DLD1 (cell line): ENCODE results near the gene PKP4.
"Not testable (repeated sequence)": the region's sequence is repeated elsewhere in the genome, so short reads cannot be mapped to it uniquely, and the experiment has no call there.

Source experiments
- in situ Hi-C: cut with HindIII; loops from 2 replicates; pipeline ENCODE4 v1.10.0; 2017; ENCODE audit warnings: low sequenced_read_pairs

Gene PKP4, protein sequence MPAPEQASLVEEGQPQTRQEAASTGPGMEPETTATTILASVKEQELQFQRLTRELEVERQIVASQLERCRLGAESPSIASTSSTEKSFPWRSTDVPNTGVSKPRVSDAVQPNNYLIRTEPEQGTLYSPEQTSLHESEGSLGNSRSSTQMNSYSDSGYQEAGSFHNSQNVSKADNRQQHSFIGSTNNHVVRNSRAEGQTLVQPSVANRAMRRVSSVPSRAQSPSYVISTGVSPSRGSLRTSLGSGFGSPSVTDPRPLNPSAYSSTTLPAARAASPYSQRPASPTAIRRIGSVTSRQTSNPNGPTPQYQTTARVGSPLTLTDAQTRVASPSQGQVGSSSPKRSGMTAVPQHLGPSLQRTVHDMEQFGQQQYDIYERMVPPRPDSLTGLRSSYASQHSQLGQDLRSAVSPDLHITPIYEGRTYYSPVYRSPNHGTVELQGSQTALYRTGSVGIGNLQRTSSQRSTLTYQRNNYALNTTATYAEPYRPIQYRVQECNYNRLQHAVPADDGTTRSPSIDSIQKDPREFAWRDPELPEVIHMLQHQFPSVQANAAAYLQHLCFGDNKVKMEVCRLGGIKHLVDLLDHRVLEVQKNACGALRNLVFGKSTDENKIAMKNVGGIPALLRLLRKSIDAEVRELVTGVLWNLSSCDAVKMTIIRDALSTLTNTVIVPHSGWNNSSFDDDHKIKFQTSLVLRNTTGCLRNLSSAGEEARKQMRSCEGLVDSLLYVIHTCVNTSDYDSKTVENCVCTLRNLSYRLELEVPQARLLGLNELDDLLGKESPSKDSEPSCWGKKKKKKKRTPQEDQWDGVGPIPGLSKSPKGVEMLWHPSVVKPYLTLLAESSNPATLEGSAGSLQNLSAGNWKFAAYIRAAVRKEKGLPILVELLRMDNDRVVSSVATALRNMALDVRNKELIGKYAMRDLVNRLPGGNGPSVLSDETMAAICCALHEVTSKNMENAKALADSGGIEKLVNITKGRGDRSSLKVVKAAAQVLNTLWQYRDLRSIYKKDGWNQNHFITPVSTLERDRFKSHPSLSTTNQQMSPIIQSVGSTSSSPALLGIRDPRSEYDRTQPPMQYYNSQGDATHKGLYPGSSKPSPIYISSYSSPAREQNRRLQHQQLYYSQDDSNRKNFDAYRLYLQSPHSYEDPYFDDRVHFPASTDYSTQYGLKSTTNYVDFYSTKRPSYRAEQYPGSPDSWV

DNA sequence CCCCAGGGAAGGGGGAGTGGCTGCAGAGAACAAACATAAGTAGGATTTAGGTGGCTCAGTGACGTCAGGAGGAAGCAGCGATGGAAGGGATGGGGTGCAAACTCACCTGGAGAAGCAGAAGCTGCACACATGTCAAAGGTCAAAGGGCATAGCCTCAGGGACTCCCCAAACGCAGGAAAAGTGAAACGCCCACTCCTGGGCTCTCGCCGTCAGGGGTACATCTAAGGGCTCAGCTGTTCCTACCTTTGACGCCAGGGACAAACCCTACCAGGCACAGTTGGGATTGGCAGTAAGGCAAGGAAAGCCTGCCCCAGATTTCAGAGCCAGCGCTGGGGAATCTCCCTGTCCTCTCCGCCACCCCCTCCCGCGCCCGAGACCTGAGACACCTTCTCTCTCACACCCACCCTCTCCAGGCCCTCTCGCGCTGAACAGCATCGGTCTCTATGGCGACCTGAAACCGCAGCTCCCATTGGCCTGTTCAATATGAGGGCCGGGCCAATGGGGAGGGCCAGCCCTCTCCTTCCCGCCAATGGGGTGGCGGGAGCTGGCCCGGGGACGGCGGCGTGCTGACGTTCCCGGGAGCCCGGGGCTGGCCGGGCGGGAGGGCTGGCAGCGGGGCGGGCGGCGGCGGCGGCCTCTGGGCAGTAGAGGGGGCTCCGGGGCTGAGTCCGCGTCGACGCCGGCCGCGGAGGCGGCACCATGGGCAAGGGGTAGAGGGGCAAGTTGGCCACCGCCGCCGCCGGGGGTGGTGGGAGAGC, at the start of gene PKP4, which contains the start of gene CCDC148:
Gene PKP4 (plus strand): TSS at position 644 of the 758 bp plus-strand sequence. CDS start 76,233 bp downstream, outside the sequence.
Gene CCDC148 (minus strand): TSS at position 445 of the 758 bp plus-strand sequence. CDS start 314 bp downstream, at position 131.
- in situ Hi-C loops = no loop called here

- in situ Hi-C loops = no loop called here
Observed at GRCh38 chr2:158407031-158407430, 49.7 kb upstream of the PKP4 start.

DNA sequence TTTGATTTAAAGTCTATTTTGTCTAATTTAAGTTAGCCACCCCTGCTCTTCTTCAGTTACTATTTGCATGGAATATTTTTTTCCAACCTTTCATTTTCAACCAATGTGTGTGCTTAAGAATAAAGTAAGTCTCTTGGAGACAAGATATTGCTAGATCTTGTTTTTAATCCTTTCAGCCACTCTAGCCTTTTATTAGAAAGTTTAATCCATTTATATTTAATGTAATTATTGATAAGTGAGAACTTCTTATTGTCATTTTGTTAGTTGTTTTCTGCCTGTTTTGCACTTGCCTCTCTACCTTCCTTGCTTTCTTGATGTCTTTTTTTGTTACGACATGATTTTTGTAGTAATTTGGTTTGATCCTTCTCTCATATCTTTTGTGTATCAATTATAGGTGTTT, 46.6 kb upstream of the PKP4 start:
- in situ Hi-C loops = no loop called here

DNA sequence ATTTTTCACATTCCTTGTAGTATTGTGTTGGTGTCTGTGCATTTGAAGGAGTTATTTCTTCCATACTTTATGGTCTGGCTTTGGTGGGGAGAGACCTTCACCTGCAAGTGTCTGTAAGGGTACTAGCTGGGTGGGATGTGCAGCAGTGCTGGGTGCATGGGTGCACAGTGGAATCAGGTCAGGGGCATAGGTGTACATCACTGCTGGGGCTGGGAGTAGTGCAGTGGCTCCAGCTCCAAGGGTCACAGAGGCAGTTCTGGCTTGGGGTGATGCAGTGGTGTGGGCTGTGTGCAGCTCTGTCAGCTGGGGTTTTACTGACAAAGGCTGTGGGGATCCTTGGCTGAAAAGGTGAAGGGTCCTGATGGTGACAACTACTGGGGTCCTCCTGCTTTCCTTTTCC, 45.0 kb upstream of the PKP4 start:
- in situ Hi-C loops = no loop called here

- in situ Hi-C loops = no loop called here
Observed at GRCh38 chr2:158412206-158412605, 44.5 kb upstream of the PKP4 start.

DNA sequence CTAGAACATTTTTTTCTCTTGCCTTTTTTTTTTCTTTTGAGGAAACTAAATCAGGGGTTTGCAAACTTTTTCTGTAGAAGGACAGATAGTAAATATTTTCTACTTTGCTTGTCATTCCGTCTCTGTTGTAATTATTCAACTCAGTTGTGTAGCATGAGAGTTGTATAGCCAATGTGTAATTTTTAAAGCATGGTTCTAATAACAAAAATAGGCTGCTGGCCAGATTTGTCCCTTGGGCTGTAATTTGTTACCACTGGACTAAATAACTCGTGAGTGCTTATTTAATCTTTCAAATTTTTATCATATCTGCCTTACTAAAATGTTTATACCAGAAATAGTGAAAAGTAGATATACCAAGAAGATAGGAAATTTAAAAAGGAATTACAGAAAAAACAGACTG, 43.2 kb upstream of the PKP4 start:
- in situ Hi-C loops = no loop called here

- in situ Hi-C loops = no loop called here
Observed at GRCh38 chr2:158414538-158414937, 42.2 kb upstream of the PKP4 start.

- in situ Hi-C loops = no loop called here
Observed at GRCh38 chr2:158432117-158432516, 24.6 kb upstream of the PKP4 start.

DNA sequence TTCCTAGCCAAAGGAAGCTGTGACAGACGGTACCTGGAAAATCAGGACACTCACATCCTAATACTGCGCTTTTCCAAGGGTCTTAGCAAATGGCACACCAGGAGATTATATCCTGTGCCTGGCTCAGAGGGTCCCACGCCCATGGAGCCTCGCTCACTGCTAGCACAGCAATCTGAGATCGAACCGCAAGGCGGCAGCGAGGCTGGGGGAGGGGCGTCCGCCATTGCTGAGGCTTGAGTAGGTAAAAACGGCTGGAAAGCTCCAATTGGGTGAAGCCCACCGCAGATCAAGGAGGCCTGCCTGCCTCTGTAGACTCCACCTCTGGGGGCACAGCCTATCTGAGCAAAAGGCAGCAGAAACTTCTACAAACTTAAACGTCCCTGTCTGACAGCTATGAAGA, 23.0 kb upstream of the PKP4 start:
- in situ Hi-C loops = not testable (repeated sequence)

GRCh38 chr2:158439062-158439461, 17.7 kb upstream of the PKP4 start:
- in situ Hi-C loops = not testable (repeated sequence)

DNA sequence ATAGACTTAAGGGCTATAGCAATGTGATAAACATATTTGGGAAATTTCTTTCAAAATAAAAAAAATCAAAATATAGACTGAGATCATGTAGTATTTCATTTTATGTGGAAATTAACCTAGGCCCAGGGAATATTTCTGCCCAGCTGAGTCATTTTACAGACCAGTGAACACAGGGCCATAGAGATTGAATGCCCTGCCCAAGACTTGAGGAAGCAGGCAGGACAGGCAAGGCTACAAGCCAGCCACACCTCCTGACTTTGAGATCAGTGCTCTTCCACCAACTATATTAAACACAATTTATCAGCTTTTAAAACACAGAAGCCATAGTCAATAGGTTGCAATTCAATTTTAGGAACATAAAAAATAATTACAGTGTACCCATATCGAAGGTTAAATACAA, 13.1 kb upstream of the PKP4 start:
- in situ Hi-C loops = no loop called here

DNA sequence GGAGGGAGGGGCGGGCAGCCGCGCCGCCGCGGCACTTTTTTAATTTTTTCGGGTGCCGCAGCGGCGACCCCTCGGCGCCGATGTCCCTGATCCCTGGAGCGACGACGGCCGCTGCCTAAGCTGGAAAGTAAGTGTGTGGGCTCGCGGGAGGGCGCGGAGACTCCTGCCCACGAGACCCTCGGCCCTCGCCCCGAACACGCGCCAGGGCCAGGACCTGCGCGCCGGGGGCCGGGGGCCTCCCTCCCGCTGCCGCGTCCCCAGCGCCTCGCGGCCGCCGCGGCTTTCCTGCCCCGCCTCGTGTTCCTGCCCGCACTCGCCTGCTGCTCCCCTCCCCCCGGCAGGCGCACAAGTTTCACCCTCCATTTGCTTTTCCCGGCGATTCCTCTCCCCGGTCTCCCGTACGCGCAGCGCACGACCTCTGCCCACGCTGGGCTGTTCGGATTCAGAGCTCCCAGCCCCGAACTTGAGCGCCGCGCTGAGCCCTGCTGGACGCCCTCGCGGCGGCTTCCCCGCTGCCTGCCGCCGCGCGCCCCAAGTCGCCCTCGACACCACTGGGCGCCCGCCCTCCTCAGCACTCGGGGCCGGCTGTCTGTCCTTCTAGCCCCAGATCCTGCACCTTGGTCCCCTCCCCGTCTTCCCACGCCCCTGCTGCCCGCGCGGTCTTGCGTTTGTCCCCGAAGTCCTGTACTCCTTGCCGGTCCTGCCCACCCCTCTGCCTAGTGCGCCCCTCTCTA, 507 bp downstream of the PKP4 start:
- in situ Hi-C loops = no loop called here

- in situ Hi-C loops = no loop called here
Observed at GRCh38 chr2:158457826-158458616, 1.3 kb downstream of the PKP4 start.

DNA sequence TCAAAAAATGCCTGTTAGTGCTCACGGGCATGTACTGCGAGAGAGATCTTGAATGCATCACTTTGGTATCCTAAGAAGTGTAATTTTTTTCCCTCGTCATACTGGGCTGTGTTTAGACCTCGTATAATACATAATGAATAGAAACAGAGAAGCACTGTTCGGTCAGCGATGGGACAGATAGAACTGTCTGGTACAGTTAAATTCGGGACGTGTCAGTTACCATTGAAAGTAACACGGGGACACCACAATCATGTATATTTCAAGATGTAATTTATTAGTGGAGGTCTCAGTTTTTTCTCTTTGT, 1.8 kb downstream of the PKP4 start:
- in situ Hi-C loops = no loop called here

- in situ Hi-C loops = no loop called here
Observed at GRCh38 chr2:158459161-158460003, 2.6 kb downstream of the PKP4 start.

- in situ Hi-C loops = no loop called here
Observed at GRCh38 chr2:158460632-158461297, 4.0 kb downstream of the PKP4 start.

- in situ Hi-C loops = no loop called here
Observed at GRCh38 chr2:158463496-158464095, 6.8 kb downstream of the PKP4 start.
